ENCODE measurements around the gene UBAP2L.
"Not testable (repeated sequence)": the region's sequence is repeated elsewhere in the genome, so short reads cannot be mapped to it uniquely, and the experiment has no call there.

Gene UBAP2L

DNA sequence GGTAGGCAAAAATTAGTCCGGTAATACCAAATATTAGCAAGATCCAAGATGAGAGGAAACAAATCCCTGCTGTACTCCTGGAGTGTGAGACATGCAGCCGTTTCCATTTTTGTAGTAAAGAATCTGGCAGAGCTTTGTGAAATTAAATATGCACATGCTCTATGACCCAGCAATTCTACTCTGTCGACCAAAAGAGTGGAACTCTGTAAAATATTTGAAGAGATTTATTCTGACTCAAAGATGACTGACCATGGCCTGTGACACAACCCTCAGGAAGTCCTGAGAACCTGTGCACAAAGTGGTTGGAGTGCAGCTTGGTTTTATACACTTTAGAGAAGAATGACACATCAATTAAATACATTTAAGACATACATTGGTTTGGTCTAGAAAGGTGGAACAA lies 67.9 kb downstream of the UBAP2L start:
- H3K4me3 ChIP-seq (ENCODE audit: low read length): no peak overlapping the region
- TF ChIP-seq, protein P1, sequence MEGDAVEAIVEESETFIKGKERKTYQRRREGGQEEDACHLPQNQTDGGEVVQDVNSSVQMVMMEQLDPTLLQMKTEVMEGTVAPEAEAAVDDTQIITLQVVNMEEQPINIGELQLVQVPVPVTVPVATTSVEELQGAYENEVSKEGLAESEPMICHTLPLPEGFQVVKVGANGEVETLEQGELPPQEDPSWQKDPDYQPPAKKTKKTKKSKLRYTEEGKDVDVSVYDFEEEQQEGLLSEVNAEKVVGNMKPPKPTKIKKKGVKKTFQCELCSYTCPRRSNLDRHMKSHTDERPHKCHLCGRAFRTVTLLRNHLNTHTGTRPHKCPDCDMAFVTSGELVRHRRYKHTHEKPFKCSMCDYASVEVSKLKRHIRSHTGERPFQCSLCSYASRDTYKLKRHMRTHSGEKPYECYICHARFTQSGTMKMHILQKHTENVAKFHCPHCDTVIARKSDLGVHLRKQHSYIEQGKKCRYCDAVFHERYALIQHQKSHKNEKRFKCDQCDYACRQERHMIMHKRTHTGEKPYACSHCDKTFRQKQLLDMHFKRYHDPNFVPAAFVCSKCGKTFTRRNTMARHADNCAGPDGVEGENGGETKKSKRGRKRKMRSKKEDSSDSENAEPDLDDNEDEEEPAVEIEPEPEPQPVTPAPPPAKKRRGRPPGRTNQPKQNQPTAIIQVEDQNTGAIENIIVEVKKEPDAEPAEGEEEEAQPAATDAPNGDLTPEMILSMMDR (IDR thresholded peaks at IDR 0.05; ENCODE audit: insufficient read depth, low read depth, low read length, missing control alignments): no peak
- no peak for DNase-seq (ENCODE audit: low read depth)

DNA sequence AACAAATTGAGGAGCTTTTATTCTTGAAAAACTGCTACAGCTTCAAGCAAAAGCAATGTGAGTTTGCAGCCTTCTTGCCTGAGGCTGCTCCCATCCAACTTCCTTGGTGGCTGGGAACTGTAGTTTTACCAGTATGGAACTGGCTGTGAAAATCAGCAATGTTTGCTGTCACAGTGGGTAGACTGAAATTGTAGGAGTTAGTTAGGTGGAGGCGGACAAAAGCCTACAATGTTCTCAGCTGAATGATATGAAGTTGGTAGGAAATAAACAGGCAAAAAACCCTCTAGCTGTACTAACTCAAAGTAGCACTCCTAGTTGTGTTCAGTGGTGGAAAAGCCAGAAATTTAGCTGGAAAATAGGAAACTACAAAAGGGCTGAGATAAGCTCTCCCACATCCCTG lies 70.2 kb downstream of the UBAP2L start:
- no peak for DNase-seq (ENCODE audit: low read depth)
- H3K4me3 ChIP-seq (ENCODE audit: low read length): no peak overlapping the region
- TF ChIP-seq, protein P1 (IDR thresholded peaks at IDR 0.05; ENCODE audit: insufficient read depth, low read depth, low read length, missing control alignments): no peak

DNA sequence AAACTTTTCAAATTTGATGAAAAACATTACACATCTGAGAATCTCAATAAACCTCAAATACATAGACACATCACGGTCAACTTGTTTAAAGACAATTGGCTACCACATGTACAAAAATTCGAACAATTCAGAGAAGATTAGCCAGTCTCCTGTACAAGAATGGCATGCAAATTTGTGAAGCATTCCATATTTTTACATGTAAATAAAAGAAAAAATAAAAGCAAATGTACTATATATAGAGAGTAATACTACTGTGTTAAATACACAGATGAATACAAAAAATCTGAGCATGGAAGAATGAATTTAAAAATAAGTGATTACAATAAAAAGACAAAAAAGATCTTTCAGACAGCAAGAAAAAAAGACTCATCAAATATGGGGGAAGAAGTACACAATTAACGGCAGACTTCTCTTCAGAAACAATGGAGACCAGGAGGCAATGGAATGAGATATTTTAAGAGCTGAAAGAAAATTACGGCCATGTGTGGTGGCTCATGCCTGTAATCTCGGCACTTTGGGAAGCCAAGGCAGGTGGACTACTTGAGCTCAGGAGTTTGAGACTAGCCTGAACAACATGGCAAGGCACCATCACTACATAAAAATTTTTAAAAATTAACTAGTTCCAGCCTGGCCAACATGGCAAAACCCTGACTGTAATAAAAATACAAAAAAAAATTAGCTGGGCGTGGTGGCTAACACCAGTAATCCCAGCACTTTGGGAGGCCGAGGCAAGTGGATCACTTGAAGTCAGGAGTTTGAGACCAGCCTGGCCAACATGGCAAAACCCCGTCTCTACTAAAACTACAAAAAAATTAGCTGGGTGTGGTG lies 74.9 kb downstream of the UBAP2L start:
- DNase-seq (ENCODE audit: low read depth): no peak
- no peak overlapping the region for H3K4me3 ChIP-seq (ENCODE audit: low read length)
- TF ChIP-seq, protein P1 (IDR thresholded peaks at IDR 0.05; ENCODE audit: insufficient read depth, low read depth, low read length, missing control alignments): no peak

DNA sequence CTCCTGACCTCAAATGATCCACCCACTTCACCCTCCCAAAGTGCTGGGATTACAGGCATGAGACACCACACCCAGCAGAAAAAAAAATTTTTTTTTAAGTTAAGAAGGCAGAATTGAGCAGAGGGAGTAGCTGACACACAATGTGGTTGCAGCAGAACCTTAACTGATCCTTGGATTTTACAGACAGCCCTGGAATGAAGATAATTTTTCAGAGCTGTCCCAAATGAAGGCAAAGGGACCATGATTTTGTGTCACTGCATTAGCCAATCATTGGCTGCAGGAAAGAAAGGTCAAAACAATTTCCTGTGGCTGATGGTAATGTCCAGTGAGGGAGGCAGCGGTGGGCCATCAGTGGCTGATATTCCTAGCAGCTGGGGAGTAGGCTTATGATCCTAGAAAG lies 80.8 kb downstream of the UBAP2L start:
- H3K4me3 ChIP-seq (ENCODE audit: low read length): no peak overlapping the region
- no peak for DNase-seq (ENCODE audit: low read depth)
- TF ChIP-seq, protein P1 (IDR thresholded peaks at IDR 0.05; ENCODE audit: insufficient read depth, low read depth, low read length, missing control alignments): no peak

DNA sequence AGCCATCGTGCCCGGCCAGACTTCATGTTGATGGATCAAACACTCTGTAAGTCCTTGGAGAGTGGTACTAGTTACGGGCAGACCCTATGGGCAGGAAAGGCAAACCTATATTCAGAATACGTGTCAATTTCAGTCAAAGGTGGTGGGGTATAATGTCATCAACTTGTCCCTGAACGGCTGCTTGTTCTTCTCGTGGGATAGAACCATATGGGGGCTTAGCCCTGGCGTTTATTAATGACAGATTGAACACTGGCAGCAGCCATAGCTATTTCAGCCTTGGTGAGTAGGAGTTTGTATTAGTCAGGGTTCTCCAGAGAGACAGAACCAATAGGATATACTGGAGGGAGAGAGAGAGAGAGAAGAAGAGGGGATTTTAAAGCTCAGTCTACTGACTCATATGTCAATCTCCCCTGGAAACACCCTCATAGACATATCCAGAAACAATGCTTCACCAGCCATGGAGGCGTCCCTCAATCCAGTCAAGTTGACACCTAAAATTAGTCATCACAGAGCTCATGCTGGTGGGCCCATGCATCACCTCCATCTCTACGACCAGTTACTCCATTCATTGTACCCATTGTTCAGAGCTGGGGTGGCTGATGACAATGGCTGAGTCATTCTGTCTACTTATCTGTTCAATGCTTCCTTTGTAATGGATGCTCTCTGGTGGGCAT lies 84.0 kb downstream of the UBAP2L start:
- TF ChIP-seq, protein P1 (IDR thresholded peaks at IDR 0.05; ENCODE audit: insufficient read depth, low read depth, low read length, missing control alignments): no peak
- peak; percentile 39 for DNase-seq (ENCODE audit: low read depth)
- no peak overlapping the region for H3K4me3 ChIP-seq (ENCODE audit: low read length)

DNA sequence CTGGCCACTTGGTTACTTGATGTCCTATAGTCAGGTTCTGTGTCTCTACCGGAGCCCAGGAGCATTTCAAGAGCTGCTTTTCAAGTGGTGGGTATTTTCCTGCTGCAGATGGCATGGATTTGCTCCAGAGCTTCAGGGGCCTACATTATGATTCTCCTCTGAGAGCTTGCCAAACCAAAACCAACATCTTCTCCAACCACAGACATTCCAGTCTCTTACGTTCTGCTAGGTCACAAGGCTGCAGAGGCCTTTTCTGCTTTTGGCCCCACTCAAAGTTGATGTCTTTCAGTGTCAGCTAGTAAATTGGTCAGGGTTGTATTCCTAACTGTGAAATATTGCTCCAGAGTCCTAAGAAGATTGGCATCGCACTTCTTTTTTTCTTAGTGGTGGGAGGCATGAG lies 85.4 kb downstream of the UBAP2L start:
- no peak overlapping the region for H3K4me3 ChIP-seq (ENCODE audit: low read length)
- no peak for DNase-seq (ENCODE audit: low read depth)
- TF ChIP-seq, protein P1 (IDR thresholded peaks at IDR 0.05; ENCODE audit: insufficient read depth, low read depth, low read length, missing control alignments): no peak

DNA sequence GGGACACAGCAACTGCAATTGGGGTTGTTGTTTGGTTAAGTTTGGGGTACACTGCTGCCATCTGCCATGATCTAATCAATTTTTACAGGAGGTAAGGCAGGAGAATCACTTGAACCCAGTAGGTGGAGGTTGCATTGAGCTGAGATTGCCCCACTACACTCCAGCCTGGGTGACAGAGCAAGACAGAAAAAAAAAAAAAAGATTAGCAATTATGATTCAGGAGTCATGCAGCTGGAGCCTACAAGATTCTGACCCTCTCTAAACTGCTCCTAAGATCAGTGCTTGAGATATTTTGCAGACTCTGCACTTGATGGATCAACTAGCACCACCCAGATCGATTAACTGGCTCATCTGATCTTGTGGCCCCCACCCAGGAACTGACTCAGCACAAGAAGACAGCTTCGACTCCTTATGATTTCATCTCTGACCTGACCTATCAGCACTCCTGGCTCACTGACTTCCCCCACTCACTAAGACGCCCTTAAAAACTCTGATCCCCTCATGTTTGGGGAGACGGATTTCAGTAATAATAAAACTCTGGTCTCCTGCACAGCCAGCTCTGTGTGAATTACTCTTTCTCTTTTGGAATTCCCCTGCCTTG lies 87.0 kb downstream of the UBAP2L start:
- DNase-seq (ENCODE audit: low read depth); H3K4me3 ChIP-seq (ENCODE audit: low read length): not testable (repeated sequence)

DNA sequence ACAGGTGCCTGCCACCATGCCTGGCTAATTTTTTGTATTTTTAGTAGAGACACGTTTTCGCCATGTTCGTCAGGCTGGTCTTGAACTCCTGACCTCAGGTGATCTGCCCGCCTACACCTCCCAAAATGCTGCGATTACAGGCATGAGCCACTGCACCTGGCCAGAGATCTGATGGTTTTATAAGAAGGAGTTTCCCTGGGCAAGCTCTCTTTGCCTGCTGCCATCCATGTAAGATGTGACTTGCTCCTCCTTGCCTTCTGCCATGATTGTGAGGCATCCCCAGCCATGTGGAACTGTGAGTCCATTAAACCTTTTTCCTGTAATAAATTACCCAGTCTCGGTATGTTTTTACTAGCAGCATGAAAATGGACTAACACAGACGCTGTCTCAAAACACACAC lies 88.4 kb downstream of the UBAP2L start:
- H3K4me3 ChIP-seq (ENCODE audit: low read length); DNase-seq (ENCODE audit: low read depth): not testable (repeated sequence)

DNA sequence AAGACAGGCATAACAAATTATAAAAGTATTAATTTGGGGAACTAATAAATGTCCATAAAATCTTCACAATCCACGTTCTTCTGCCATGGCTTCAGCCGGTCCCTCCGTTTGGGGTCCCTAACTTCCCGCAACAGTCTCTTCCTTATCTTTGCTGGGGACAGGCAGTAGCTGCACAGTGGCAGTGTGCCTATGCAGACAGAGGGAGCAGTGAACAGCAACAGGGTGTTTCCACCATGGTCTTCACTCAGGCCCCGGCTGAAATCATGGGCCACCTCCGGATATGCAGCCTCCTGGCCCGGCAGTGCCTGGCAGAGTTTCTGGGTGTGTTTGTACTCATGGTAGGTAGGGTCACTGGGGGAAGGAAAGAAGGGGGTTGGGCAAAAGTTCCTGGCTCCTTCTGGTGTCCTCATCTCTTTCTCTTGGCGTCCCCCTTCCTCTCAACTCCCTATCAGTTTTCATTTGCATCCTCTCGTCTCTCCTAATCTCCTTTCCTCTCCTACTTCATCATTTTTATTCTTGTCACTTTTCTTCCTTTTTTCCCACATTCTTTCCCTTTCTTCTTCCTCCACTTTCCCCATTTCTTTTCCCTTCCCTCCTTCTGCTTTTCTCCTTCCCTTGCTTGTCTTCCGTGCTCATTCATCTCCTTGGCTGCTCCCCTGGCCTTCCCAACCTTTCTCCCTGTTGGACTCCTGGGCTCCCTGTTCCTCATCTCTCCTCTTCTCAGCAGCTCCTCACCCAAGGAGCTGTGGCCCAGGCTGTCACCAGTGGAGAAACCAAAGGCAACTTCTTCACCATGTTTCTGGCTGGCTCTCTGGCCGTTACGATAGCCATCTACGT lies 91.7 kb downstream of the UBAP2L start:
- not testable (repeated sequence) for H3K4me3 ChIP-seq (ENCODE audit: low read length); DNase-seq (ENCODE audit: low read depth)
